ENCODE results near the gene DDA1. TPM values are rescaled to one million over a fixed set of nuclear protein-coding genes. Genes with fewer than 3 reads are reported as not detected.

The DDA1 gene
- total and polyA plus RNA-seq, 2 of the 13 experiments (the other 11 are each of a cell fraction or from before 2014, with no cell fraction given): 24.5 to 26.0 TPM

GRCh38 chr19:17348700-17349099 is 39.3 kb downstream of the DDA1 start (continued):
- TF ChIP-seq PRDM10 (CRISPR knock-in tag; IDR thresholded peaks at IDR 0.05; ENCODE audit: low read depth) (peak; percentile 68; the same call in 1 of the 2 replicates), ZNF660 (CRISPR knock-in tag; IDR thresholded peaks at IDR 0.05; ENCODE audit: borderline replicate concordance, low read depth) (no peak), NRL (CRISPR knock-in tag; IDR thresholded peaks at IDR 0.05; ENCODE audit: borderline replicate concordance) (no peak), PAF1 (CRISPR knock-in tag; IDR thresholded peaks at IDR 0.05) (no peak), STAT5B (CRISPR knock-in tag; IDR thresholded peaks at IDR 0.05) (no peak), GABPB1 (CRISPR knock-in tag; IDR thresholded peaks at IDR 0.05) (peak; percentile 15; the same call in 1 of the 2 replicates), MEIS2 (CRISPR knock-in tag; IDR thresholded peaks at IDR 0.05) (no peak), SOX13 (IDR thresholded peaks at IDR 0.05) (no peak), SOX13 (CRISPR knock-in tag; conservative IDR thresholded peaks at IDR 0.05 in 1 of 2, IDR thresholded peaks at IDR 0.05 in 1 of 2) (no peak), ZNF687 (CRISPR knock-in tag; IDR thresholded peaks at IDR 0.05) (peak; percentile 32), SOX5 (CRISPR knock-in tag; IDR thresholded peaks at IDR 0.05; ENCODE audit: borderline replicate concordance) (0 out of 2 replicates have a peak, but pooled peaks have one; percentile 25), ELF4 (CRISPR knock-in tag; IDR thresholded peaks at IDR 0.05; ENCODE audit: borderline replicate concordance) (no peak), STAG1 (CRISPR knock-in tag; IDR thresholded peaks at IDR 0.05) (no peak), SRY (CRISPR knock-in tag; IDR thresholded peaks at IDR 0.05) (no peak), ZNF740 (CRISPR knock-in tag; IDR thresholded peaks at IDR 0.05) (no peak), ZSCAN21 (CRISPR knock-in tag; IDR thresholded peaks at IDR 0.05; ENCODE audit: borderline replicate concordance) (no peak), ARID2 (CRISPR knock-in tag; IDR thresholded peaks at IDR 0.05; ENCODE audit: borderline replicate concordance) (no peak), ZNF615 (CRISPR knock-in tag; IDR thresholded peaks at IDR 0.05; ENCODE audit: borderline replicate concordance) (no peak), HNRNPL (IDR thresholded peaks at IDR 0.05; ENCODE audit: low read depth, low read length) (no peak), ZNF550 (CRISPR knock-in tag; IDR thresholded peaks at IDR 0.05; ENCODE audit: borderline replicate concordance) (no peak), ZZZ3 (CRISPR knock-in tag; IDR thresholded peaks at IDR 0.05; ENCODE audit: borderline replicate concordance) (no peak), MYNN (CRISPR knock-in tag; IDR thresholded peaks at IDR 0.05; ENCODE audit: low read depth) (no peak), DMAP1 (CRISPR knock-in tag; IDR thresholded peaks at IDR 0.05) (no peak)
